Epithelial cell of prostate (primary cell): Measurements from ENCODE around the gene NUBP1.

Experiments used
- DNase-seq: peaks from one replicate; pipeline ENCODE4 v3.0.0-alpha.2; 2011; ENCODE audit warnings: low read depth, low spot score
- H3K27ac ChIP-seq: fragments of 450-650 bp; 2 replicates; pipeline ENCODE4 v1.5.1; 2017; ENCODE audit warnings: mild to moderate bottlenecking

Gene NUBP1

GRCh38 chr16:10791048-10791447 is 47.4 kb downstream of the NUBP1 start:
- no peak overlapping the region for H3K27ac ChIP-seq
- no peak for DNase-seq

GRCh38 chr16:10799736-10800135 is 56.1 kb downstream of the NUBP1 start:
- H3K27ac ChIP-seq, result no peak overlapping the region
- no peak for DNase-seq

GRCh38 chr16:10805334-10805733 is 61.7 kb downstream of the NUBP1 start:
- no peak overlapping the region for H3K27ac ChIP-seq

GRCh38 chr16:10806698-10807097 is 63.1 kb downstream of the NUBP1 start:
- no peak for DNase-seq
- H3K27ac ChIP-seq, result no peak overlapping the region

More at GRCh38 chr16:10805334-10805733, 61.7 kb downstream of the NUBP1 start:
- no peak for DNase-seq

GRCh38 chr16:10808218-10808617 is 64.6 kb downstream of the NUBP1 start:
- no peak overlapping the region for H3K27ac ChIP-seq
- no peak for DNase-seq

GRCh38 chr16:10808850-10809249 is 65.2 kb downstream of the NUBP1 start:
- no peak overlapping the region for H3K27ac ChIP-seq
- no peak for DNase-seq

GRCh38 chr16:10809706-10810105 is 66.1 kb downstream of the NUBP1 start:
- no peak overlapping the region for H3K27ac ChIP-seq
- no peak for DNase-seq

- no peak for DNase-seq
Measured at GRCh38 chr16:10812312-10813098, 68.9 kb downstream of the NUBP1 start.

GRCh38 chr16:10813099-10813455 is 69.4 kb downstream of the NUBP1 start:
- DNase-seq, result no peak

More at GRCh38 chr16:10812312-10813098, 68.9 kb downstream of the NUBP1 start:
- H3K27ac ChIP-seq, result no peak overlapping the region

GRCh38 chr16:10817514-10817913 is 73.9 kb downstream of the NUBP1 start:
- DNase-seq, result no peak
- no peak overlapping the region for H3K27ac ChIP-seq

More at GRCh38 chr16:10813099-10813455, 69.4 kb downstream of the NUBP1 start:
- H3K27ac ChIP-seq, result no peak overlapping the region

GRCh38 chr16:10817963-10818941 is 74.6 kb downstream of the NUBP1 start, which contains the start of gene TVP23A:
TVP23A (minus strand) TSS chr16:10818794; CDS start chr16:10818493, 301 bp downstream.
- no peak for DNase-seq

More at GRCh38 chr16:10817963-10818941, 74.6 kb downstream of the NUBP1 start, which contains the start of gene TVP23A:
- no peak within 1 kb of the TSS for H3K27ac ChIP-seq
